HK-2 (cell line): ENCODE measurements around the gene CHMP2A.
A peak's percentile ranks its signal among the peaks of the same experiment; 100 is the strongest.
"Not testable (repeated sequence)": the region's sequence is repeated elsewhere in the genome, so short reads cannot be mapped to it uniquely, and the experiment has no call there.

Experiments used
- DNase-seq: peaks from one replicate; pipeline ENCODE4 v3.0.0-alpha.2; 2018; ENCODE audit not compliant: unreplicated experiment

CHMP2A gene

GRCh38 chr19:58554494-58555368 is at the start of gene CHMP2A:
Gene CHMP2A (minus strand): TSS chr19:58555105. CDS start chr19:58554212, 893 bp downstream.
- peak; percentile 99 for DNase-seq

GRCh38 chr19:58586133-58586765 is 31.3 kb upstream of the CHMP2A start:
- DNase-seq, result no peak

- DNase-seq, result no peak
These were observed 30.7 kb upstream of the CHMP2A start for GRCh38 chr19:58585442-58586132.

GRCh38 chr19:58584498-58585441 is 29.9 kb upstream of the CHMP2A start:
- no peak for DNase-seq

GRCh38 chr19:58582985-58583384 is 28.1 kb upstream of the CHMP2A start:
- no peak for DNase-seq

- DNase-seq, result no peak
These were observed 26.6 kb upstream of the CHMP2A start for GRCh38 chr19:58581227-58582141.

- DNase-seq, result no peak
These were observed 24.7 kb upstream of the CHMP2A start for GRCh38 chr19:58579473-58580142.

GRCh38 chr19:58578012-58578925 is 23.4 kb upstream of the CHMP2A start:
- no peak for DNase-seq

GRCh38 chr19:58577581-58577980 is 22.7 kb upstream of the CHMP2A start:
- not testable (repeated sequence) for DNase-seq

GRCh38 chr19:58575183-58576041 is 20.5 kb upstream of the CHMP2A start:
- peak; percentile 95 for DNase-seq

- DNase-seq, result no peak
These were observed 18.8 kb upstream of the CHMP2A start for GRCh38 chr19:58573658-58574164.

GRCh38 chr19:58572818-58573657 is 18.1 kb upstream of the CHMP2A start, which contains the start of gene MZF1:
Gene MZF1 (minus strand): TSS chr19:58573335. CDS start chr19:58571389, 1,946 bp downstream.
- DNase-seq, result peak; percentile 100

- no peak for DNase-seq
These were observed 17.3 kb upstream of the CHMP2A start for GRCh38 chr19:58572026-58572817.

- no peak for DNase-seq
These were observed 16.7 kb upstream of the CHMP2A start for GRCh38 chr19:58571575-58571947.

GRCh38 chr19:58570770-58571574 is 16.1 kb upstream of the CHMP2A start:
- no peak for DNase-seq
